ENCODE results near the gene C1orf159.

DNA sequence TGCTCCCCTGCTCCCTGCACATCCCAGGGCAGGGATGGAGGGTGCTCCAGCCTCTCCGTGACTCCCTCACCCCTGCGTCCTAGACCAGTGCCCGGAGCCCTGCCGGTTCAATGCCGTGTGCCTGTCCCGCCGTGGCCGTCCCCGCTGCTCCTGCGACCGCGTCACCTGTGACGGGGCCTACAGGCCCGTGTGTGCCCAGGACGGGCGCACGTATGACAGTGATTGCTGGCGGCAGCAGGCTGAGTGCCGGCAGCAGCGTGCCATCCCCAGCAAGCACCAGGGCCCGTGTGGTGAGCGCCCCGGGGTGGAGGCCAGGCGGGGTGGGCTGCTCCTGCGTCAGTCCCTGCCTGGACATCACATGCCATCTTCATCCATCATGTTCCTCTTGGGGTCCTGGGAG is 74.0 kb downstream of the C1orf159 start:
- TF ChIP-seq, protein P1, sequence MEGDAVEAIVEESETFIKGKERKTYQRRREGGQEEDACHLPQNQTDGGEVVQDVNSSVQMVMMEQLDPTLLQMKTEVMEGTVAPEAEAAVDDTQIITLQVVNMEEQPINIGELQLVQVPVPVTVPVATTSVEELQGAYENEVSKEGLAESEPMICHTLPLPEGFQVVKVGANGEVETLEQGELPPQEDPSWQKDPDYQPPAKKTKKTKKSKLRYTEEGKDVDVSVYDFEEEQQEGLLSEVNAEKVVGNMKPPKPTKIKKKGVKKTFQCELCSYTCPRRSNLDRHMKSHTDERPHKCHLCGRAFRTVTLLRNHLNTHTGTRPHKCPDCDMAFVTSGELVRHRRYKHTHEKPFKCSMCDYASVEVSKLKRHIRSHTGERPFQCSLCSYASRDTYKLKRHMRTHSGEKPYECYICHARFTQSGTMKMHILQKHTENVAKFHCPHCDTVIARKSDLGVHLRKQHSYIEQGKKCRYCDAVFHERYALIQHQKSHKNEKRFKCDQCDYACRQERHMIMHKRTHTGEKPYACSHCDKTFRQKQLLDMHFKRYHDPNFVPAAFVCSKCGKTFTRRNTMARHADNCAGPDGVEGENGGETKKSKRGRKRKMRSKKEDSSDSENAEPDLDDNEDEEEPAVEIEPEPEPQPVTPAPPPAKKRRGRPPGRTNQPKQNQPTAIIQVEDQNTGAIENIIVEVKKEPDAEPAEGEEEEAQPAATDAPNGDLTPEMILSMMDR (IDR thresholded peaks at IDR 0.05; ENCODE audit: low read depth, low read length): no peak
- no peak for TF ChIP-seq EZH2phosphoT487 (IDR thresholded peaks at IDR 0.05; ENCODE audit: low read depth)
